ENCODE measurements around the gene FAM47E. TPM values are rescaled to one million over a fixed set of nuclear protein-coding genes. Genes with fewer than 3 reads are reported as not detected.
"Not testable (repeated sequence)": the region's sequence is repeated elsewhere in the genome, so short reads cannot be mapped to it uniquely, and the experiment has no call there.

FAM47E gene
- total RNA-seq, 2 donors from 2014 or later = not detected

DNA sequence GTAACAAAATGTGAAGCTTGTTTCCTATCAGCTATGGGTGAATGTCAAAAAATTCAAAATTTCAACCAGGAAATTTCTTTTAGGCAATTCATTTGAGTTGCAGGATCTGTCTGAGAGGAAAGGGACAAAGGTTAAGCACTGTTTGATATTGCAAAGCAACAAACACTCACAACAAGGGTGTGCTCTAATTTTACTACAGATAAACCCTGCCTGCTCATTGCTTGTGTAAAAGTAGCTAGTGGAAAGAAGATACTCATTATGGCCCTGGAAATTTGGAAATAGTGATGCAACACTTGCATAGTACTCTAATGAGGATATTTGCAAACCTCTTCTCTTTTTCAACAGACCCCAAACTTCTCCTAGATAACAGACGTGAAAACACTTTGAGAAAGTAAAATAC lies 27.1 kb downstream of the FAM47E start:
- no peak for DNase-seq
- no peak for ATAC-seq (replicated peaks in 1 of 2)
- H3K27ac Mint-ChIP-seq = no peak overlapping the region
- H3K4me3 Mint-ChIP-seq = no peak overlapping the region
- no peaks in the 10 kb centered on the region for H3K4me1 Mint-ChIP-seq (ENCODE audit: low read depth)
- H3K36me3 Mint-ChIP-seq (ENCODE audit: insufficient read depth in 2 of 2) = no peaks in the 10 kb centered on the region
- no peaks in the 10 kb centered on the region for H3K9me3 Mint-ChIP-seq
- H3K27me3 Mint-ChIP-seq (ENCODE audit: low read depth) = peaks cover 19% of the 10 kb centered on the region

DNA sequence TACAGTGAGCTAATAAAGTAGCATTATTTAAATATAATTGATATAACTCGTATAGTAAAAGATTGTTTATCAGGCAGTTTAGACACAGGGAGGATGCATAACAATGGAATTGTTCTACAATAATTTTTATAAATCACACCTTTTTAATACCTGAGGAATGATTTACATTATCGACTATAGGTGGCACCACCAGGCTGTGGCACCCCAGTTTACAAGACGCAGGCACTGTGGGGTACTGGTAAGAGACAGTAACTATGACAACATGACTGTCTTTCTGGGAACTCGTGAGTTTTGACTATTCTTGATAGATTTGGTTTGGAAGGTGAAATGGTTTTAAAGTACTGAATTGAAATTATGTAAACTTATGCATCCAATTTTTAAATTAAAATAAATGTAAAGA lies 27.9 kb downstream of the FAM47E start:
- ATAC-seq (replicated peaks in 1 of 2) = peak in 1 of 2 donors; percentile 39
- no peak for DNase-seq
- peaks cover 18% of the 10 kb centered on the region for H3K27me3 Mint-ChIP-seq (ENCODE audit: low read depth)
- H3K36me3 Mint-ChIP-seq (ENCODE audit: insufficient read depth in 2 of 2) = no peaks in the 10 kb centered on the region
- H3K27ac Mint-ChIP-seq = no peak overlapping the region
- H3K4me1 Mint-ChIP-seq (ENCODE audit: low read depth) = peaks cover 4% of the 10 kb centered on the region
- no peaks in the 10 kb centered on the region for H3K9me3 Mint-ChIP-seq
- H3K4me3 Mint-ChIP-seq = no peak overlapping the region

DNA sequence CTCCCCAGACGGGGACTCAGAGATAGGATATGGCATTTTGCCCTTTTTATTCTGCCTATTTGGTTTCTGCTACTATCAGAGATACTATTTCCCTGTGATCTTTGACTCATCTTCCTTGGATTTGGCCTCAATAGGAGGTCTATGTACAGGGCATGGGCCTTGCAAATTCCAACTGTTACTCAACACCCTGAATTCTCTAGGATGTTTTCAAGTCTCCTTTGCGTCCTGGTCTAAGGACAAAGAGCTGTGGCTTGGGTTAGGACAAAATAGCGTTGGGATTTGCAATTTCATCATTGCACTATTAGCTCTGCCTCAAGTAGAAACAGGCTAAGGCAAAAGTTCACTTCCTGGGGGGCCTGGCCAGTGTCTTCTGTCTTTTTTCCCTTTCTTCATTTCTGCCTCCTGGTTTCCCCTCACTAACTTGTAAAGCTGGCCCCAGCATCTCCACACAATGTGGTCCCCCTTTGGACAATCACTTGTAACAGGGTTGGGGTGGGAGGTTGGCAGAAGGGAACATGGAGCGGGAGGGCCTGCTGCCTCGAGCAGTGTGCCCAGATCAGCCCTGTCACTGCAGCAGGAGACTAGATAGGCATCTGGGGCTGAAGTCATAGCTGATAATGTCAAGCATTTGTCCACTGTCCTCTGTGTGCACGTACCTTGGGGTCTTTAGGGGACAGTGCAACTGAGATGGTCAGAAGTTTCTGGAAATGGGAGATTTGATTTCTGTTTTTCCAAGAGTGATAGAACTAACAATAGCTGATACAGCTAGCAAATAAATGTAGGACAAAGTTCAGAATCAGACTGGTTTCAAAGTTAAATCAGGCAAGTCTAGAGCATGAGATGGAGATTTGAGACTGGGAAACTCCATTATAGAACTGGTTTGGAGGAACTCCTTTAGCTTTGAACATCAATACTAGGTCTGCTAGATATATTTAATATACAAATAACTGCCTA lies 29.2 kb downstream of the FAM47E start:
- peaks cover 7% of the 10 kb centered on the region for H3K27me3 Mint-ChIP-seq (ENCODE audit: low read depth)
- no peak overlapping the region for H3K4me3 Mint-ChIP-seq
- ATAC-seq (replicated peaks in 1 of 2) = no peak
- H3K9me3 Mint-ChIP-seq = no peaks in the 10 kb centered on the region
- H3K4me1 Mint-ChIP-seq (ENCODE audit: low read depth) = peaks cover 4% of the 10 kb centered on the region
- no peak overlapping the region for H3K27ac Mint-ChIP-seq
- H3K36me3 Mint-ChIP-seq (ENCODE audit: insufficient read depth in 2 of 2) = no peaks in the 10 kb centered on the region
- no peak for DNase-seq

DNA sequence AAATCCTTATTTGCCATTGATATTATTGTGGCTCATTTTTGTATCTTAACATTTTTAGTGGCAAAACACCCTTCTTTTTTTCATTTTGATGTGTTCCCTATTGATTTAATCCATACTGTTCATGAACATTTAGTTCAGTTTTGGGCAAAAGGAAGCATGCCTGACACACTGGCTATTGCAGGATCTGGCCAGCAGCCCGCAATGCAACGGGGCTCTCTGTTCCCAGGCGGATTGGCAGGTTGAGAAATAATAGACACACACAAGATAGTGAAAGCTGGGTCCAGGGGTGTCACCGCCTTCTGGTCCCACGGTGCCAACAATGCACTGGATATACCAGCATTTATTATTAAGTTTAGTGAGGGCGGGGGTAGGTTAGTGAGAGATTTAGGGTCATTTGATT lies 30.1 kb downstream of the FAM47E start:
- ATAC-seq (replicated peaks in 1 of 2); H3K9me3 Mint-ChIP-seq; H3K4me3 Mint-ChIP-seq; H3K36me3 Mint-ChIP-seq (ENCODE audit: insufficient read depth in 2 of 2); H3K4me1 Mint-ChIP-seq (ENCODE audit: low read depth); H3K27me3 Mint-ChIP-seq (ENCODE audit: low read depth); H3K27ac Mint-ChIP-seq; DNase-seq: not testable (repeated sequence)

DNA sequence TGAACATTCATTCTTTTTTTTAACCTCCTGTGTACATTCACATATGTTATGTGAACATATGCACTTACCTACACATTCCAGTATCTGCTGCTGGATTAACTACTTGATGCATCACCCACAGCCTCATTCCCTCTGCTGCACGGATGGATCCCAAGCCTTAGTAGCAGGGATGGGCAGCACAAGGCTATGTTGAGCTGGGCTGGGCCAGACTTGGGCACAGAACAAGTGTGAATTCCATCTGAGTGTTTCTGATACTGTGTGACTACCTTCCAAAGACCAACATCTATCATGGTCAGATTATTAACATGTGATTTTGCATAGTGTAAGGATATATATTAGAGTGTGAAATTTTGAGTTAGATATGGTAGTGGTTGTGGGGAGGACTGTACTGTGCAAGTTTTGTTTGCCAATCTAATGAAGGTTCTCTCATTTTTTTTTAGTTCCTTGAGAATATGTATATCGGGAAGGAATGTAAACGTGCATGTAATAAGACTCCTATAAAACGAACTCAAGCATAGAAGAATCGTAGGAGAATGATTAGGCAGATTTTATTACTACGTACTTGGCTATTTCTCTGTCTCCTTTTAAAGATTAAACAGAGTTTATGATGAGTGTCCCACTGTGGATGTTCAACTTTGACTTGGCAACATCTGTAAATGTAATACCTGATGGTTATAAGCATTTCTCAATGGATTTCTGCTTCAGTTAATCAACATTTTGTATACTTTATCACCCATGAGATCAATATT lies 31.6 kb downstream of the FAM47E start:
- peaks cover 21% of the 10 kb centered on the region for H3K27me3 Mint-ChIP-seq (ENCODE audit: low read depth)
- no peak for ATAC-seq (replicated peaks in 1 of 2)
- H3K9me3 Mint-ChIP-seq = no peaks in the 10 kb centered on the region
- H3K4me1 Mint-ChIP-seq (ENCODE audit: low read depth) = peaks cover 4% of the 10 kb centered on the region
- H3K36me3 Mint-ChIP-seq (ENCODE audit: insufficient read depth in 2 of 2) = peaks cover 0 to 5% of the 10 kb centered on the region in 2 donors
- no peak overlapping the region for H3K4me3 Mint-ChIP-seq
- DNase-seq = no peak
- no peak overlapping the region for H3K27ac Mint-ChIP-seq

DNA sequence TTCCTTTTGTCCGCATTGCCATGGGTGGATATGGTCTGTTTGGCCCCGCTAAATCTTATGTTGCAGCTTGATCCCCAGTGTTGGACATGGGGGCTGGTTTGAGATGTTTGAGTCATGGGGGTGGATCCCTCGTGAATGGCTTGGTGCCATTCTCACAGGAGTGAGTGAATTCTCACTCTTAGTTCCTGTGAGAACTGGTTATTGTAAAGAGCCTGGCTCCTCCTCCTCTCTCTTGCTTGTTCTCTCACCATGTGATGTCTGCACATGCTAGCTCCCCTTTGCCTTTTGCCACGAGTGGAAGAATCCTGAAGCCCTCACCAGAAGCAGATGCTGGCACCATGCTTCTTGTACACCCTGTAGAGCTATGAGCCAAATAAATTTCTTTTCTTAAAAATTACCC lies 32.4 kb downstream of the FAM47E start:
- no peak for DNase-seq
- no peaks in the 10 kb centered on the region for H3K9me3 Mint-ChIP-seq
- H3K27ac Mint-ChIP-seq = no peak overlapping the region
- peaks cover 0 to 5% of the 10 kb centered on the region in 2 donors for H3K36me3 Mint-ChIP-seq (ENCODE audit: insufficient read depth in 2 of 2)
- H3K4me3 Mint-ChIP-seq = no peak overlapping the region
- H3K4me1 Mint-ChIP-seq (ENCODE audit: low read depth) = peaks cover 4% of the 10 kb centered on the region
- no peak for ATAC-seq (replicated peaks in 1 of 2)
- peaks cover 22% of the 10 kb centered on the region for H3K27me3 Mint-ChIP-seq (ENCODE audit: low read depth)

DNA sequence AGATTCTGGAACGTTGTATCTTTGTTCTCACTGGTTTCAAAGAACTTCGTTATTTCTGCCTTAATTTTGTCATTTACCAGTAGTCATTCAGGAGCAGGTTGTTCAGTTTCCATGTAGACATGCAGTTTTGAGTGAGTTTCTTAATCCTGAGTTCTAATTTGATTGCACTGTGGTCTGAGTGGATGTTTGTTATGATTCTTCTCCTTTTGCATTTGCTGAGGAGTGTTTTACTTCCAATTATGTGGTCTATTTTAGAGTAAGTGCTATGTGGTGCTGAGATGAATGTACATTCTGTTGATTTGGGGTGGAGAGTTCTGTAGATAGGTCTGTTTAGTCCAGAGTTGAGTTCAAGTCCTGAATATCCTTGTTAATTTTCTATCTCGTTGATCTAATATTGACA lies 36.3 kb downstream of the FAM47E start:
- H3K27ac Mint-ChIP-seq; H3K4me3 Mint-ChIP-seq; H3K9me3 Mint-ChIP-seq; H3K36me3 Mint-ChIP-seq (ENCODE audit: insufficient read depth in 2 of 2); DNase-seq; H3K4me1 Mint-ChIP-seq (ENCODE audit: low read depth): not testable (repeated sequence)
- peak in 1 of 2 donors; percentile 36 for ATAC-seq (replicated peaks in 1 of 2)
- H3K27me3 Mint-ChIP-seq (ENCODE audit: low read depth) = peaks cover 34% of the 10 kb centered on the region

DNA sequence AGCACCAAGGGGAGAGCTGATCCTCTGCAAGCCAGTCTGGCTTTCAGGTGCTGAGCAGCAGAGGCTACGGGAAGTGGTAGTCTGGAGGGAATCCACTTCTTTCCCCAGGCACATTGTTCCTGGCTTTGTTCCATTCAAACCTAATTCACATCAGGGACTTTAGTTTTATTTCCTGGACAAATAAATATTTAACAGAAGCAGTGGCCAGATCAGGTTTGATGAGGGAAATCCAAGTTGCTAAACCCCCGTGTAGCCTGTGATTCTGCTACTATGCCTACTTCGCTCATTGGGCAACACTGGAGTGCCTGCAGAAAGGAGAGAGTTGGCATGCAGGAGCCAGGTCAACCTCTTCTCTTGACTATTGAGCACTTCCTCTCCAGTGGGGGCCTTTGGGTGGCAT lies 41.2 kb downstream of the FAM47E start:
- Mint-ChIP-seq H3K27me3 (ENCODE audit: low read depth) (peaks cover 35% of the 10 kb centered on the region), H3K4me1 (ENCODE audit: low read depth) (no peaks in the 10 kb centered on the region), H3K36me3 (ENCODE audit: insufficient read depth in 2 of 2) (peaks cover 5 to 6% of the 10 kb centered on the region in 2 donors), H3K9me3 (peaks cover 2 to 8% of the 10 kb centered on the region in 2 donors), H3K4me3 (no peak overlapping the region), H3K27ac (no peak overlapping the region)
- ATAC-seq (replicated peaks in 1 of 2) (no peak), DNase-seq (no peak)

DNA sequence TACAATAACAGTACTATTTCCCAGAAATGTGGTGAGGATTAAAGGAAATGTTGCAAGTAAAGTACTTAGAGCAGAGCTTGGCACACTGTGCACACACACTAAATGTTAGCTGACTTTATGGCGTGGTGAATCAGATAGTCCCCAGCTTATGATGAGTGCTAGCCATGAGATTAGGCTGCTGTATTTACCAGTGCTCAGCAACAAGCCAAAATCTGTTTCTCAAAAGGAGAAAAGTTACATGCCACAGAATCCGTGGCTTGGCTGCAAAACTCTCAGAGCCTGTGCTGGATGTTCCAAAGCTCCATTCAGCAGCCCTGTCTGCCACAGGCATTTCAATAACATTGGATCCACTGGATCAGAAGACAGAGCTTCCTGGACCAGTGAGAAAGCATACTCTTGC lies 42.3 kb downstream of the FAM47E start:
- DNase-seq (no peak), ATAC-seq (replicated peaks in 1 of 2) (no peak)
- no peaks in the 10 kb centered on the region for H3K4me1 Mint-ChIP-seq (ENCODE audit: low read depth)
- H3K9me3 Mint-ChIP-seq = peaks cover 4 to 12% of the 10 kb centered on the region in 2 donors
- no peak overlapping the region for H3K4me3 Mint-ChIP-seq
- H3K27ac Mint-ChIP-seq = no peak overlapping the region
- peaks cover 6 to 14% of the 10 kb centered on the region in 2 donors for H3K36me3 Mint-ChIP-seq (ENCODE audit: insufficient read depth in 2 of 2)
- H3K27me3 Mint-ChIP-seq (ENCODE audit: low read depth) = peaks cover 36% of the 10 kb centered on the region

DNA sequence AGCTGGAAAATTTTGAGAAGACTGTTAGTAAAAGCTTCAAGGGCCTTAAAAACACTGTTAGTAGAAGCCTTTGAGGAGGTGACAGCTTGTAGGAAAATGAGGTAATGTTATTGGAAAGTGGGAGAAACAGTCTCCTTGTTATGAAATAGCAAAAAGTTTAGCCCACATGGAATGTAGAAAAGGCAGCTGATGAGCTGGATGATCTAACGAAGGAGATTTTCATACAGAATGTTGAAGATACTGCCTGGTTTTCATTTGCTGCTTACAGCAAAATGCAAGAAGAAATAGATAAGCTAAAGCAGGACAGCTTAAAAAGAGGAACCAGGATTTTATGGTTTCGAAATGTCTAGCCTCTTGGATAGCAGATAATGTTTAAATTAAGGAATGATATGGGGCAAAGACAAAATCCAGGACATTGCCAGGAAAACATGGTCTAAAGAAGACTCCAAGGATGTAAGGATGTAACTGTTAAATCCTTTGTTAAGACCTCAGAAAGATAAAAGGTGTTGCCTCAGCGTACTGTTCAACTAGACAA lies 44.8 kb downstream of the FAM47E start:
- H3K4me3 Mint-ChIP-seq = no peak overlapping the region
- H3K4me1 Mint-ChIP-seq (ENCODE audit: low read depth) = peaks cover 9% of the 10 kb centered on the region
- peaks cover 4 to 12% of the 10 kb centered on the region in 2 donors for H3K9me3 Mint-ChIP-seq
- peaks cover 10 to 19% of the 10 kb centered on the region in 2 donors for H3K36me3 Mint-ChIP-seq (ENCODE audit: insufficient read depth in 2 of 2)
- DNase-seq (no peak), ATAC-seq (replicated peaks in 1 of 2) (no peak)
- no peak overlapping the region for H3K27ac Mint-ChIP-seq
- peaks cover 52% of the 10 kb centered on the region for H3K27me3 Mint-ChIP-seq (ENCODE audit: low read depth)

DNA sequence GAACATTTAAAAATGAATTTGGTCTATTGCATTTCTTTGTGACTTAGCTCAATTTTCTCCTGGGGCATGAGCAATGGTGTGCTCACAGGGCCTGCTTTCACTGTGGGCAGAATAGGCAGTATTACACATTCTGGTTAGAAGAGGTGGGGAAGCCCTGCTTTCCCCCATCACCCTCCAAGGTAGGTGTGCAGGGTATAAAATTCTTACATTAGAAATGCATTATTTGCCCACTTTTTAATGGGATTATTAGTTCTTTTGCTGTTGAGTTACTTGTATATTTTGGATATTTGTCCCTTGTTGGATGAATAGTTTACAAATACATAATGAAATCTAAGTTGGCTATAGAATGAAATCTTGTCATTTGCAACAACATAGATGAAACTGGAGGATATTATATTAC lies 46.7 kb downstream of the FAM47E start:
- DNase-seq (no peak), ATAC-seq (replicated peaks in 1 of 2) (no peak)
- H3K36me3 Mint-ChIP-seq (ENCODE audit: insufficient read depth in 2 of 2) = peaks cover 10 to 19% of the 10 kb centered on the region in 2 donors
- peaks cover 49% of the 10 kb centered on the region for H3K27me3 Mint-ChIP-seq (ENCODE audit: low read depth)
- H3K9me3 Mint-ChIP-seq = peaks cover 4 to 11% of the 10 kb centered on the region in 2 donors
- H3K4me3 Mint-ChIP-seq = no peak overlapping the region
- no peak overlapping the region for H3K27ac Mint-ChIP-seq
- H3K4me1 Mint-ChIP-seq (ENCODE audit: low read depth) = peaks cover 27% of the 10 kb centered on the region

DNA sequence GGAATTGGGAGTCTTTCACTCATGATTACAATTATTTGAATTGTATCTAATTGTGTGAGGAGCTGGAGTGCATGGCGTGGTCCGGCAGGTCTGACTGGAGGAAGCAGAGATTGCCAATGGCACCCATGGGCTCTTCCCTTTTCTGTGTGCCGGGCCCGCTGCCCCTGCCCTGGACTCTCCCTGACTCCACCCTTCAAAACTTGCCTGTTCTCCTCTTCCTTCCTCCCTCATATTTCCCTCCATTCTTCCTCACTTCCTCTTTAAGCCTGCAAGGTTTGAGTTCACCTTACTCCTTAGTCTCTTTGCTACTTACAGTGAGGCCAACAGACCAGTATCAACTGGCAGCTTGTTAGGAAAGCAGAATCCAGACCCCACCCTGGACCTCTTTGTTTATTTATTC lies 48.5 kb downstream of the FAM47E start:
- no peak for ATAC-seq (replicated peaks in 1 of 2)
- no peak for DNase-seq
- Mint-ChIP-seq H3K27ac (no peak overlapping the region), H3K4me1 (ENCODE audit: low read depth) (peaks cover 34% of the 10 kb centered on the region), H3K4me3 (no peak overlapping the region), H3K36me3 (ENCODE audit: insufficient read depth in 2 of 2) (peaks cover 9 to 19% of the 10 kb centered on the region in 2 donors), H3K9me3 (peaks cover 4 to 10% of the 10 kb centered on the region in 2 donors), H3K27me3 (ENCODE audit: low read depth) (peaks cover 50% of the 10 kb centered on the region)
